Panc1 (cell line): ENCODE results near the gene GANC. TPM values are rescaled to one million over a fixed set of nuclear protein-coding genes. Genes with fewer than 3 reads are reported as not detected.
"Not testable (repeated sequence)": the region's sequence is repeated elsewhere in the genome, so short reads cannot be mapped to it uniquely, and the experiment has no call there.

ENCODE experiments used
- ATAC-seq: fragments of 200-7000 bp; cut with Tn5 transposase; 2 replicates; pipeline ENCODE4 v1.9.1; 2020; ENCODE audit warnings: mild to moderate bottlenecking, moderate library complexity
- BruUV-seq: library from RNA; stranded (reverse); fragments of 400-500 nt; replicated peaks from 2 replicates; lab custom pipeline; 2021; lab: Mats Ljungman, UMichigan
- CTCF ChIA-PET: fragments of 300-600 bp; sonication (Branson Sonifier 250); formaldehyde crosslinking; loops from one replicate; lab custom pipeline; 2022; ENCODE audit warnings: antibody characterized with exemption; lab: Charles Lee
- POLR2A ChIA-PET: fragments of 300-600 bp; sonication (Branson Sonifier 250); formaldehyde crosslinking; loops from one replicate; lab custom pipeline; 2022; ENCODE audit warnings: antibody characterized with exemption; lab: Charles Lee
- DNase-seq: peaks from one replicate; pipeline ENCODE4 v3.0.0-alpha.2; 2010; ENCODE audit warnings: low read depth, low spot score
- H3K27ac ChIP-seq: 2 replicates; pipeline ENCODE4 v1.5.1; 2011; ENCODE audit warnings: mild to moderate bottlenecking, low read length, inconsistent platforms
- H3K27me3 ChIP-seq: fragments of 200-500 bp; sonication (Bioruptor generic); 2 replicates; pipeline ENCODE4 v1.6.0; 2014; ENCODE audit warnings: low read length, inconsistent platforms; ENCODE audit not compliant: control insufficient read depth, insufficient read depth
- H3K36me3 ChIP-seq: fragments of 200-500 bp; sonication (Bioruptor generic); 2 replicates; pipeline ENCODE4 v1.5.1; 2014; ENCODE audit warnings: inconsistent platforms, mild to moderate bottlenecking, low read length, moderate library complexity; ENCODE audit not compliant: control insufficient read depth, insufficient read depth
- H3K4me1 ChIP-seq: 2 replicates; pipeline ENCODE4 v1.5.1; 2011; ENCODE audit warnings: inconsistent platforms, mild to moderate bottlenecking, low read length, moderate library complexity; ENCODE audit not compliant: control insufficient read depth, insufficient read depth
- H3K4me3 ChIP-seq, 2 experiments: 2 replicates each; pipeline ENCODE4 v1.5.1; 2011 to 2012; ENCODE audit warnings: low read depth in 2 of 2, low read length in 2 of 2, mild to moderate bottlenecking in 2 of 2, inconsistent platforms in 1 of 2, moderate library complexity in 1 of 2
- H3K9me3 ChIP-seq: fragments of 200-500 bp; sonication (Bioruptor generic); 2 replicates; pipeline ENCODE4 v1.5.1; 2014; ENCODE audit warnings: low read depth, mild to moderate bottlenecking, inconsistent platforms, low read length, moderate library complexity; ENCODE audit not compliant: control insufficient read depth, insufficient read depth
- CTCF ChIP-seq: fragments of 450-650 bp; IDR thresholded peaks from 2 replicates; pipeline ENCODE4 v1.5.1; 2017; ENCODE audit warnings: mild to moderate bottlenecking
- POLR2AphosphoS5 ChIP-seq: IDR thresholded peaks from 2 replicates; pipeline ENCODE4 v1.6.1; 2012; ENCODE audit warnings: mild to moderate bottlenecking, low read depth, low read length, moderate library complexity
- REST ChIP-seq, 2 experiments: IDR thresholded peaks; 2 replicates each; pipeline ENCODE4 v1.6.1; 2011 to 2012; ENCODE audit warnings: low read depth in 2 of 2, control low read depth in 1 of 2, low read length in 1 of 2, mild to moderate bottlenecking in 1 of 2, moderate library complexity in 1 of 2; ENCODE audit not compliant: insufficient read depth in 1 of 2
- SIN3A ChIP-seq: IDR thresholded peaks from 2 replicates; pipeline ENCODE4 v1.6.1; 2012; ENCODE audit warnings: low read depth, mild to moderate bottlenecking, low read length, moderate library complexity, borderline replicate concordance; ENCODE audit not compliant: insufficient read depth
- TCF7L2 ChIP-seq: IDR thresholded peaks from 2 replicates; pipeline ENCODE4 v1.6.1; 2011; ENCODE audit warnings: mild to moderate bottlenecking, low read depth, low read length, inconsistent platforms
- in situ Hi-C: cut with HindIII; loops from 2 replicates; pipeline ENCODE4 v1.10.0; 2016; ENCODE audit warnings: low sequenced_read_pairs, low pct_unique_long_range_greater_than_20kb
- intact Hi-C: fragments of 100-400 bp; cut with micrococcal nuclease; formaldehyde crosslinking; loops from one replicate; pipeline ENCODE4 v1.10.0; 2022; ENCODE audit not compliant: unreplicated experiment
- total RNA-seq: library from RNA; stranded (reverse); gene quantifications from one replicate; pipeline ENCODE4 v1.2.1, GENCODE V29; 2021; ENCODE audit not compliant: unreplicated experiment

The GANC gene
- total RNA-seq, 1 experiment from 2014 or later: 21.1 TPM

GRCh38 chr15:42228036-42228435, 45.0 kb upstream of the GANC start:
- Histone ChIP-seq H3K4me3 (no peak overlapping the region), H3K27ac (no peak overlapping the region), H3K4me1 (no peaks in the 10 kb centered on the region), H3K36me3 (peaks cover 31% of the 10 kb centered on the region), H3K27me3 (no peaks in the 10 kb centered on the region), H3K9me3 (no peaks in the 10 kb centered on the region)
- POLR2A ChIA-PET: interaction anchor here (0.6 to 0.7 kb wide), 2 partner anchors 43 to 97 kb away, joined by 3 to 15 read pairs; no protein-coding TSS in a partner anchor
- intact Hi-C loops (no loop called here), in situ Hi-C loops (no loop called here)
- BruUV-seq: no TSS peak
- CTCF ChIA-PET: interaction anchor here (0.7 kb wide), 1 partner anchor 11 kb away, joined by 3 read pairs; no protein-coding TSS in a partner anchor
- no peak for TF ChIP-seq SIN3A
- TF ChIP-seq TCF7L2: no peak
- TF ChIP-seq CTCF: no peak
- DNase-seq (no peak), ATAC-seq (no peak)

GRCh38 chr15:42228981-42229380, 44.0 kb upstream of the GANC start:
- in situ Hi-C loops, H3K27ac ChIP-seq, H3K4me3 ChIP-seq, H3K4me1 ChIP-seq, CTCF ChIA-PET, ATAC-seq, H3K27me3 ChIP-seq, DNase-seq, H3K9me3 ChIP-seq, BruUV-seq, intact Hi-C loops: not testable (repeated sequence)
- H3K36me3 ChIP-seq: peaks cover 28% of the 10 kb centered on the region
- POLR2A ChIA-PET: interaction anchor here (0.7 kb wide), 2 partner anchors 42 to 67 kb away, joined by 3 read pairs; no protein-coding TSS in a partner anchor

- Histone ChIP-seq H3K27me3 (no peaks in the 10 kb centered on the region), H3K27ac (no peak overlapping the region), H3K4me3 (no peak overlapping the region), H3K9me3 (no peaks in the 10 kb centered on the region), H3K36me3 (peaks cover 28% of the 10 kb centered on the region), H3K4me1 (no peaks in the 10 kb centered on the region)
- TF ChIP-seq SIN3A: no peak
- TF ChIP-seq TCF7L2: no peak
- TF ChIP-seq CTCF: no peak
- TF ChIP-seq REST (IDR thresholded peaks at IDR 0.05; ENCODE audit: insufficient read depth in 1 of 2, low read depth in 2 of 2, low read length in 1 of 2): no peak
- no peak for TF ChIP-seq POLR2AphosphoS5
- intact Hi-C loops (no loop called here), in situ Hi-C loops (no loop called here)
- no TSS peak for BruUV-seq
- ATAC-seq: no peak
- ChIA-PET CTCF (no interaction called here), POLR2A (interaction anchor here (0.8 kb wide), 1 partner anchor 23 kb away, joined by 3 read pairs; the partner anchor contains the start of gene VPS39)
- DNase-seq: no peak
These were observed 41.9 kb upstream of the GANC start for GRCh38 chr15:42231088-42231487.
